NCI-H1092 treated with DMSO at 0.1 percent for 48 hours (cell line): ENCODE measurements around the gene HLA-DPA1.
"Not testable (repeated sequence)": the region's sequence is repeated elsewhere in the genome, so short reads cannot be mapped to it uniquely, and the experiment has no call there.

Source experiments
- DNase-seq: peaks from one replicate; lab custom pipeline; 2025; lab: John Stamatoyannopoulos, UW

HLA-DPA1 gene

DNA sequence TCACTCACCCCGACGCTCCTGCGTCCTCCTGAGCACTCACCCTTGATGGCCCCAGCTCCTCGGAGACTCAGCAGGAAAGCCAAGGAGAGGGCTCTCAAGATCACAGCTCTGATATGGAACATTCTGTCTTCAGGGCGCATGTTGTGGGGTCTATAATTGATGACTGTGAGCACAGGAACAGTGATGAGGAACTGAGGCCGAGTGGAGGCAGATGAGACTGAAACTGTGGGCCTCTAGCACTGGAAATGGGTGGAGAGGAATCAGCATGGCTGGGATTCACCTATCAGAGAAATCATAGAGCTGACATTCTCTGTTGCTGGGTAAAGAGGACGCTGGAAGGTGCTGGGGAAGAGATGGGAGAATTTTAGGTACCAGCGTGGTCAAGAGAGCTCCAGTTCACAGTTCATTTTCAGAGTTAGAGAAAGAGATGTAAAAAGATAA, at the start of gene HLA-DPA1:
Gene HLA-DPA1 (minus strand): TSS at position 219 of the 441 bp plus-strand sequence.
- no peak for DNase-seq

DNA sequence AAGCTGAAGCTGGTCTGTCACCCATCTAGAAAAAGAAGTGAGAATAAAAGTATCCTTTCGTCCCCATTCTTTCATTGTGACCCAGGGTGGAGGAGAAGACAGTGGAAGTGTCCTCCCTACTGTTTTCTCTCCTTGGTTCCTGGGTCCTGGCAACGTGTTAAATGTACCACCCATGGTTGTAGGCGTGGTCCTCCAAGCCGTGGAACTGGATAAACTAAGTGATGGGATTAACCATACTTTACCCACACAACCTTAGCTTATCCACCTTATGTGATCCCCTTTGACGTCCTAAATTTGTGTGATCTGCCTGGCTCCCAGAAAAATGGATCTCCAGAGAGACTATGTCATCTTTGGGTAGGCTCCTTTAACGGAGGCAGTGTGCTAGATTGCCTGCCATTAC, 49.7 kb upstream of the HLA-DPA1 start:
- no peak for DNase-seq

DNA sequence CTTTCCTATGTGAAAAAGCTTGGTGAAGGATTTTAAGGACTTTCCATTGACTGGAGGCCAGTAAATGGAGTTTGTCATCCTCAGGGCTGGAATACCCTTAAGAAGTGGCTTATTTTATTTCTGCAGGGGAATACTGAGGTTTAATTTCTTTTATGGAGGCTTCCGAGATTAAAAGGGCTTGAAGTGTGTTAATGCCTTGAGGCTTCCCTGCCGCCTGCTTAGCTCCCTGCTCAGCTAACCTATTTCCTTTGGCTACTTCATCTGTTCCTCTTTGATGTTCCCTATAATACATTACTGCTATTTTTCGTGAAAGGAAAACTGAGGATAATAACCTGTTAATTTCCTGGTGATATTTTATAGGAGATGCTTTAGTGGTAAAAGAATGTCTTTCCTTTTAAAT, 46.6 kb upstream of the HLA-DPA1 start:
- DNase-seq: no peak

DNA sequence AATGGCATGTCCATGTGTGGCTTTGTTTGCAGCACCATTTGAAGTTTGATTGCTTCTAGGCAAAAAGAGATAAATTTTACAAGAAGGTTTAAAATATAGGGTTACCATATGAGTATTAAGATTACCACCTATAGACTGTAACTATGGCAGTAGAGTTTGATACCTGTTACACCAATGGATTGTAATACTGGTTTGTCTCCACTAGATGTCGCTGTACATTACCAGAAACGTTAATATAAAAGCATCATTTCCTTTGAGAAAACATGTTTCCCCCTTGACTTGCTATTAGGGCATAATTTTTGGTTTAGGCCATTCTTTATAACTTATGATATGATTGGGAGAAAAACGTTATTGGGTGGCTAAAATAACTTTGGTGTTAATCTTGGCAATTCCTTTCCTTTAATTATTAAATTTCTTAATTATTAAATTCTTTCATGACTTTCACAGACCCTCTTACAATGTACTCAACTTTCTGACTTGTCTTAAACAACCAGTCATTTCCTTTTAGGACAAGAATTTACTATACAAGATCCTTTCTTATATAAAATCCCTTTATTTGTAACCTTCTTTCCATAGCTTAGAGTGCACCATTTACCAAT, 45.2 kb upstream of the HLA-DPA1 start:
- DNase-seq: peak; percentile 40

DNA sequence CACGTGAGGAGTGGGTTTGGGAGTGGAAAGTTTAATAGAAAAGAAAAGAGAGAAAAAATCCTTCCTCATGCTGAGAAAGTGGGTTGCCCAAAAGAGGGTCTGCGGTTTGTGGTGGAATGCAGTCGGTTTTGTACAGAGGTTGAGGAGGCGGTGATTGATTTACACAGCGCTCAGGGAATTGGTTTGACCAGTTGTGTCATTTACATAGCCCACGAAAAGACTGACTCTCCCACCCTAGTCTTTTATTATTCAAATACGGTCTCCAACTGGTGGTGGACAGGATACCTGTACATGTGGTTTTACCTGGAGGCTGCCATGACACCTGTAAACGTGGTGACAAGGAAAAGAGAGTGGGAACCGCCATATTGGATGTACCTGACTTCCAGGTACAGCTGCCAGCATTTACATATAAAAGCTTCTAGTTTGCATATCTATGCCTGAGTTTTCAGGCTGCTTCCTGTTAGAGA, 44.4 kb upstream of the HLA-DPA1 start:
- DNase-seq: no peak

DNA sequence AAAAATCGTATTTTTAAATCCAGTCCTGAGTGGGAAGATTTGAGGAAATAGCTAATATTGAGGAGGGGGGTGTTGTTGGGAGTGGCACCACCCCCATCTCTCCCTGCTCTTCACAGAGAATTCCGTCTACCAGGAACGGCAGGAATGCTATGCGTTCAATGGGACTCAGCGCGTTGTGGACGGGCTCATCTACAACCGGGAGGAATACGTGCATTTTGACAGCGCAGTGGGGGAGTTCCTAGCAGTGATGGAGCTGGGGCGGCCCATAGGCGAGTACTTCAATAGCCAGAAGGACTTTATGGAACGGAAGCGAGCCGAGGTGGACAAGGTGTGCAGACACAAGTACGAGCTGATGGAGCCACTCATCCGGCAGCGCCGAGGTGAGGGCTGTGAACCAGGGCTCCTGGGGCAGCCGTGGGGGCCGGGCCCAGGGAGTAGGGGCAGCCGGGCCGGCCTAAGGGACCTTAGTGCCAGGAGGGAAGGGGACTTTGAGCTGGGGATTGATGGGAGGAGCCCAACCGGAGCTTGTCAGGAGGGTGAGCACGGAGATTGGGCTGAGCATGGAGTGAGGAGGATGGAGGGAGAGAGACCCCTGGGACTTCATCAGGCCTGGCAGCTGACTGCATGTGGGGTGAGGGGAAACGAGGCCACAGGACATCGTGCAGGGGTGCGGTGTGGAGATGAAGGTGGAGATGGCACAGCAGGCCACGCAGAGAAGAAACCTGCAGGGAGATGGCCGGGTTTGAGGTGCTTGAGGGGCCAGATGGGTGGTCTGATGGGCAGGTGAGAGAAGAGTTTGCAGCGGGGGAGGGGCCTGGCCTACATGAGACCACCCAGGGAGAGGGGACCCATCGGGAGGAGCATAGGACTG, 43.6 kb upstream of the HLA-DPA1 start:
- no peak for DNase-seq

DNA sequence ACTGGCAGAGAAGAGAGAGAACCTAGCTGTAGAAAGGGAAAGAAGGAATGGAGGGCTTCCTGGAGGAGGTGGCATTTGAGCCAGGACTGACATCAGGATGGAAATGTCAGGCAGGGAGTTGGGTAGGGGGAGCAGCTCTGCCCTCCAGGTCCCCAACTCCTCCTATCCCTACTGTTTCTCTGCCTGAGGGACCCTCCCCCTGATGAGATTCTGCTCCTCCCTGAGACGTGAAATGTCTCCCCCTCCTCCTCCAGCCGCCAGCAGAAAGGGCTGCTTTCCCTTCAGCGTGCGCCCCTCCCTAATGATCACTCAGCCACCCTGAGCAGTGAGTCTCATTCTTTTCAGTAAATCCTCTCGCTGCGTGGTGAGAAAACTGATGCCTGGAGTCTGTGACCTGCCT, 43.0 kb upstream of the HLA-DPA1 start:
- DNase-seq: no peak

DNA sequence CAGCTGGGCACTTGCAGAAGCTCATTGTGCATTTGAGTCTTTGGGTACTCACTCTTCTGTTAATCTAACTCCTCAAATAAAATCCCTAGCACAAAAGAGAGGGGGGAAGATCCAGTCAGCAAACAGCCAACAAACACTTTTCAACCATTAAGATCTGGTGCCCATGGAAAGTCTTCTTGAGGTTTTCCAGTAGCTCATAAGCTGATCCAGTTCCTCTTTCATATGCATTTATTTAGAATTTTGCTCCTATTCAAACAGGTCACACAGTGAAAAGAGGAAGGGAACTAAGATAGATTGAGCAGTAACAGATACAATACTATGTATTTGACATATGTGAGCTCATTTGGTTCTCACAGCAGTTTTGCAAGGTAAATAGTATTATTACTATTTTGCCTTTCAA, 41.0 kb upstream of the HLA-DPA1 start:
- DNase-seq: no peak

DNA sequence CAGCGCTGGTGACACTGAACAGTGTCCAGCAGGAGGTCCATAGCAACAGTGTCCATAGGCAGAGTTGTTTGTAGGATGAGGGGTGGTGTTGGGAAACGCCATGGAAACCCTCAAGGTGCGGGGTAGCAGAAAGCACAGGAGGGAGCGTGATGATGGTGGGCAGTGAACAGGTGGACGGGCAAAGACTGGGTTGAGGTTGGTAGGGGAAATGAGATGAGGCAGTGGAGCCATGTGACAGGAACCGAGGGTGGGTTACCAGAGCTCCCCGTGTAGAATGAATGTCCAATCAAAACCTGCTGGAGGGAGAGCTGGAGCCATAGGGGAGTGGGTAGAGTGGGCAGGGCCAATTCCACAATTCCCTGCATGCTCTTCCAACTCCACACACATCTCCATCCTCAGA, 40.3 kb upstream of the HLA-DPA1 start:
- DNase-seq: no peak

DNA sequence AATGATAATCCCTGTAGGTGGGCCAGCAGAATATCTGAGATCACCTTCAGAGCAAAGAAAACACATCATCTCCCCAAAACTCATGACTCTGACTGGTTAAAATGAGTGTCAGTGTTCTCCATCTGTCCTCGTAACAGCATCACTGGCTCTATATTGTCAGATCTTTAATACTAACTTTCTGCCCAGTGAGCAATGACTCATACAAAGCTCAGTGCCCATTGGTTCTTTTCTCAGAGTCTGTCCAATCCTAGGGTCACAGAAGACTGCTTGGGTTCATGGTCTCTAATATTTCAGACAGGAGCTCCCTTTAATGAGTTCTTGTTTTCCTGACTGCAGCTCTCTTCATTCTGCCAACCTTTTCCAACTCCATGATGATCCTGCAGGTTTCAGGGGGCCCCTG, 38.7 kb upstream of the HLA-DPA1 start:
- no peak for DNase-seq

DNA sequence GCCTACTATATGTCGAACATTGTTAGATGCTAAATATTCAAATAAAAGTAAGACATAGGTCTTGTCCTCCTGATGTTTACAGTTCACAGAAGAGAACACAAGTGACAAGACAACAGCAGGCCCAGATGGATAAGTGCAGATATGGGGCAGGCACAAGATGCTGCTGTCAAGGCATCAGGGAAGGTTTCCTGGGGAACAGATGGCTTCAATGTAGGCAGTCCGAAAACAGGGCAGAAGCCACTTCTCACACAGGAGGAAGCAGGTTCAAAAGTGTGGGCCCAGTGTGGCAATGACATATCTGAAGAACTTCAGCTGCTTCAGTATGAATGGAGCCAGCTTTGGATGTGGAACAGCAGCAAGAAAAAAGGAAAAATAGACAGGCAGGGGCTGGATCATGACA, 34.9 kb upstream of the HLA-DPA1 start:
- no peak for DNase-seq

DNA sequence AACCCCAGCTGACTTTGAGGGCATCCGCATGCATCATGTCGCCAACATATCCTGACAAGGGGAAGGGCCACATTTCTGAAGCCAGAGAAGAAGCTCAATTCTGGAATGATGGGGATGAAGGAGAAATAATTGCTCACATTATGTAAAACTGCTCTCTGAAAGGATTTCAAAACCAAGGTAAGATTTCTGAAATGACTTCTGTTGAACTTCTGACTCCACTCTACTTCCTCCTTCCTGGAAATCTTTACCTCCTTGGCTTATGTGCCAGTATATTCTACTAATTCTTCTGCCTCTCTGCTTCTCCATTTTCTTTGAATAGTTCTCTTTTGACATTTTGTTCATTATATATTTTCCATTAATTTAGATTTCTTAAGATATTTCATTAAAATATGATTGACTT, 34.2 kb upstream of the HLA-DPA1 start:
- DNase-seq: no peak

DNA sequence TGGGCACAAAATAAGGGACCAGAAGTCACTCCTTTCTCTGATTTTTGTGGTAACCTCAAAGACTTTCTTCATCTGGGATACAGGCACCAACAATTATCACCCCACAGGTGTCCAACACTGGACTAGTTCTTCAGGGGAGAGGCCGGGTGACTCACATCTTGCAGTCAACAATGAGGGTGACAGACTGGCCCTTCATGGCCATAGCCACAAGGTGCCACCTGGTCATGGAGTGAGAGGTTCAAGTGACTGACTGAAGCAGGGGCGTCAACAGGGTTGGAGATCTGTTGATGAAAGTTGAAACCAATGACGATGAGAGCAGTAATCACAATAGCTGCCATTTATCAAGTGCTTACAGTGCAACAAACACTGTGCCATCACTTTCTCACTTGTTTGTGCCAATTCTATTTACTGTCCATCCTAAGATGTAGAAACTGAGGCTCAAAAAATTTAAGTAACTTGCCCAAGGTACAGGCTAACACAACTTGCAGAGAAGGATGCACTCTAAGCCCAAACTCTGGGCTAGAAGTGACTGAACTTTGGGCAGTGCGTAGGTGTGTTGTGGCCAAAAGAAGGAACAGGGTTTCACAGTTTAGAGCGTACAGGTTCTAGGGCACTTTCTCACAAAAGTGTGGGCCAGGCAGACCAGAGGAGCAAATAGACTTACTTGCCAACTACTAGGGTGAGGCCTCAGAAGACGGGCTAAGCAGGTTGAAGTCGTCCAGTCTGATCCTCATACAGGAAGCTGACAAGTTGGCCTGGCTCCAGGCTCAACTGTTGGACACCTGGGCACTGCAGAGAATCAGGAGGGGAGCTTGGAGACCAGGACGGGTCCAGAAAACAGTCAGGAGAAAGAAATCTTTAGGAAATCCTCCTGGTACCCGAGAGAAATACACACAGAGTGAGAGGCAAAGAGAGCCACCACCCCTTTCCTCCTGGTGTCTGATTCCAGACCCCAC, 32.7 kb upstream of the HLA-DPA1 start:
- DNase-seq: no peak

DNA sequence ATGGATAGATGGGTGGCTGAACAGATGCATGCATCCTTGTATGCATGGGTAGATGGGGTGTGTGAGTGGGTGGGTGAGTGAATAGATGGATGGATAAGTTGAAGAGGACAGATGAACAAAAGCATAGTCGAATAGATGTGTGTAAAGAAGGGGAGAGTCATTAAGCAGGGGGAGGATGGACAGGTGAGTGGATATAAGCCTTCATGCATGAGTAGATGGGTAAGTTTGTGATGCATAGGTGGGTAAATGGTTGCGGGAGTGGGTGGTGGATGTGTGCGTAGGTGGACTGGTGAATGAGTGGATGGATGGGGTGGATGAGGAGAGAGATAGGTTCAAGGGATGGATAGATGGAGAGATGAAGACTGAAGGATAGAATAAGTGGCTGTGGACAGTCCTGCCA, 31.9 kb upstream of the HLA-DPA1 start:
- DNase-seq: no peak

DNA sequence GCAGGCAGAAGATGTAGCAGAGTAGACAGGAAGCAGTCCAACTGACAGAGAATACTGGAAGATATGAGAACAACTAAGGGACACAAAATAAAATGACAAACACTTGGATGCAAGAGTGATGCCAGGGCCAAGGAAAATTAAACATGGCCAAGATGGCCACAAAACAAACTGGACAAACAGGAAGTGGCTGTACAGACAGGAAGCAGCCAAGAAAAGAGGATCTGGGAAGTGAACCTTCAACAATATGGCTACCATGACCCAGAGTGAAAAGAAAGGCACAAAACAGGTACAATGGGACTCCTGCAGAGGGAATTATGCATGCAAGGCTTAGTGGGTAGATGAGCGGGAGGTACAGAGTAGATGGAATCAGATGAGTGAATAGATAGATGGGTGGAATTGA, 31.4 kb upstream of the HLA-DPA1 start:
- DNase-seq: no peak

DNA sequence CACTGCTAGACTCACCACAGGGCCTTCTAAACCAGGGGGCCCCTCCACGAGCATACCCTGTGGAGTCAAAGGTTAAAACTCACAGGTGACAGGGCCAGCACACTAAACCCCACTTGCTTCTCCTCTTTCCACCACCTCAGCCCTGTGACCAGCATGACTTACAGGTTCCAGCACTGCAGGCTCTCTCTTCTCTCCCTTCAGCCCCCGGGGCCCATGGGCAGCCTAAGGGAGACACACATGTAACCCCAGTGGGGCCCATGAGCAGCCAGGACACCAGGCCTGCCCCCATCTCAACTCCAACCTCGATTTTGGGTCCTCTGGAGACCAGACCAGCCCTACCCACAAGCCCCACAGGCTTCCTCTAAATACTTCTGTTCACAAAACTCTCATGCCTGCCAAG, 30.3 kb upstream of the HLA-DPA1 start:
- DNase-seq: no peak

DNA sequence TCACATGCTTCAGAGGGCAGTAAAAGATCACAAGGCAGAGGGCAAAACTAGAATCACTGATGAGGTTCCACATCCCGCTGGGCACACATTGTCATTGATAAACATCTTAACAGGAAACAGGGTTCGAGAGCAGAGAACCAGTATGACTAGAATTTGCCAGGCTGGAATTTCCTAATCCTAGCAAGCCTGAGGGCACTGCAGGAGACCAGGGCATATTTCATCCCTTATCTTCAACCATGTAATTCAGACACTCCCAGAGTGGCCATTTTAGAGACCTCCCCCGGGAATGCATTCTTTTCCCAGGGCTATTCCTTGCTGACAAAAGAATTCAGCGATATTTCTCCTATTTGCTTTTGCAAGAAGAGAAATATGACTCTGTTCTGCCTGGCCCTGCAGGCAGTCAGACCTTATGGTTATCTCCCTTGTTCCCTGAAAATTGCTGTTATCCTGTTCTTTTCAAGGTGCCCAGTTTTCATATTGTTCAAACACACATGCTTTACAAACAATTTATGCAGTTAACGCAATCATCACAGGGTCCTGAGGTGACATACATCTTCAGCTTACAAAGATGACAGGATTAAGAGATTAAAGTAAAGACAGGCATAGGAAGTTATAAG, 27.8 kb upstream of the HLA-DPA1 start:
- DNase-seq: not testable (repeated sequence)

DNA sequence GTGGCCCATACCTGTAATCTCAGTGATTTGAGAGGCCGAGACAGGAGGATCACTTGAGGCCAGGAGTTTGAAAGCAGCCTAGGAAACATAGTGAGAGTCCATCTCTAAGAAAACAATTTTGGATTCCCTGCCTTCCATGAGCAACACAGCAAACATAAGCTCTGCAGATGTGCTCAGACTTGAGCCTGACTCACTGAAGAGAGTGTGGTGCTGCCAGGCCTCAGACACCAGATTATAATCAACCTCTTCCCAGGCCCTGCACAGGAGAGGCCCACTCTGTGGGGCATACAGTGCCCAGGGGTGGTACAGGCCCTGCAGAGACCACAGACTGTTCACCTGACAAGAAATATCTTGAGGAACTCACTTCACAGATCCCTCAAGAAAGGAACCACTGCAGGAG, 22.2 kb upstream of the HLA-DPA1 start:
- no peak for DNase-seq

DNA sequence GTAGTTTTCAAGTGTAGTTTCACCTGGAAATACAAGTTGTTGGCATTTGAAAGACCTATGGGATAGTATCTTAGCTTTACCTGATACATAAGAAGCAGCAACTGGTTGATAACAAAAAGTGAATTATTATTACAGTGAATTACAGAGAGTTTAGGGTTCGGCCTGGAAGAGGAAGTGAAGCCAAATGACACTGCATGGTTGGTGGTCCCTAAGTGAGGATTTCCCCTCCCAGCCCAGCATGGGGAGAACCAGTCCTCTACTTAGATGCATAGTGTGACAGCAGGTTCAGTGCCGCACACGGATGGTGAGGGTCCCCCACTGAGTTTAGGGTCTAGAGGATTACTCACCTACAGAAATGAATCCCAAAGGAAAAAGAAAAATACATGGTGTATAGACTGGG, 20.4 kb upstream of the HLA-DPA1 start:
- DNase-seq: no peak

DNA sequence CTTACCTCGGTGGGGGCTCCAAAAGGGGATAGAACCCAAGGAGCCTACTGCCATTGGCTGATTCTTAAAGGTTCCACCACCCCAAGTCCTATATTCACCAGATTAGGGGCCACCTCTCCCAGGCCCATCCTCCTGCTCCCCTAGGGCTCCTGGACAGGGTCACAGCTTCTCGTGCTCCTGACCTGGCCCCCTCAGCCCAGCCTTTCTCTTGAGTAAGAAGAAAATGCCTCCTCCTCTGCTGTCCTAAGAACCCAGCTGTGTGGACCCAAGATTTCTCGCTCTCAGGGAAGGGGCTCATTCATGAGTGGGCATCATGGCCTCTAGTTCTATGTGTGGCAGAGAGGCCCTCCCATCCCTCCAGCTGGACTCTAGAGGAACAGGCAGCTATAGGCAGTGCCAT, 18.9 kb upstream of the HLA-DPA1 start:
- DNase-seq: no peak

DNA sequence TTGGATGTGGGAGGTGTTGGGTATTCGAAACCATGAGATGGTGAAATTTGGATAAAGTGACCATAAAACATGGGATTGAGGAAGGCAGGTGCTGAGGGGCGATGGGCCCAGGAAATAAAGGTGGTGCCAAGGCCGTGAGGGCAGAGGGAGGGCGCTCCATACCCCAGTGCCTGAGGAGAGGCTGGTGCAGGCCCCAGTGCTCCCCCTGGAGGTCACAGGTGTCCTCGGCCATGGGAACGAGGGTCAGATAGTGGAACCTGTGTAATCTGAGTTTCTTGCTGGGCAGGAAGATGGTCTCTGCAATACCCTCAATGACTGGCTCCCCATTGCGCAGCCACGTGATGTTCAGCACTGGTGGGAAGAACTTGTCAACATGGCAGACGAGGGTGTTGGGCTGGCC, 18.5 kb upstream of the HLA-DPA1 start:
- DNase-seq: no peak
